Inferior parietal cortex (tissue), 1 donor: Measurements from ENCODE around the gene CARM1.
A peak's percentile ranks its signal among the peaks of the same experiment; 100 is the strongest.
"Not testable (repeated sequence)": the region's sequence is repeated elsewhere in the genome, so short reads cannot be mapped to it uniquely, and the experiment has no call there.

Source experiments
- DNase-seq: peaks from one replicate; pipeline ENCODE4 v3.0.0-alpha.2; 2016; ENCODE audit errors: extremely low spot score

The CARM1 gene

DNA sequence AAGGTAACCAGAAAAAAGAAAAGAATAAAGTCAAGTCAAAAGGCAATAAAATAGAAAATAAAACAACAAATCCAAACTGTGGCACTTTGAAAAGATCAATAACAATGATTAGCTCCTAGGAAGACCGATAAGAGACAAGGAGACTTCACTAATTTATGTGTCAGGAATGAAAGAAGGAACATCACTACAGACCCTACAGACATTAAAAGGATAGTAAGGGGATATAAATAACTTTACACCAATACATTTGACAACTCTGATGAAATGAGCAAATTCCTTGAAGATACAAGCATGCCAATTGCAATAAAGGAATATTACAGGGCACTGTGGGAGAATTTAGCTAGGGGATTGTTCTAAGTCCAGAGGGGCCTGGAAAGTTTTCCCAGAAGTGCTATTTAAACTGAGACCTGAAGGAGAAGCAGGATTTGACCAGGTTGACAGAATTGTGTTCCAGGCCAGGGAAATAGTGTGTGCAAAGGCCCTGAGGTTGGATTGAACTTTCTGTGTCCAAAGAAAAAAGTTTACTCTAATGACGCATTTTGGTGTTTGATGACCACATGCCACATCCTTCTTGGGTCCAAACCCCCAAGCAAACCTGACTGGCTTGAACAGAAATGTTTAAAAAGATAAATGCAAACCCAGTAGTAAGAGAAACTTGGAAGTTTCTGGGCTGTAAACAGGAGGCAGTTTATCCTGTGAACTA is 24.7 kb upstream of the CARM1 start:
- DNase-seq = no peak

DNA sequence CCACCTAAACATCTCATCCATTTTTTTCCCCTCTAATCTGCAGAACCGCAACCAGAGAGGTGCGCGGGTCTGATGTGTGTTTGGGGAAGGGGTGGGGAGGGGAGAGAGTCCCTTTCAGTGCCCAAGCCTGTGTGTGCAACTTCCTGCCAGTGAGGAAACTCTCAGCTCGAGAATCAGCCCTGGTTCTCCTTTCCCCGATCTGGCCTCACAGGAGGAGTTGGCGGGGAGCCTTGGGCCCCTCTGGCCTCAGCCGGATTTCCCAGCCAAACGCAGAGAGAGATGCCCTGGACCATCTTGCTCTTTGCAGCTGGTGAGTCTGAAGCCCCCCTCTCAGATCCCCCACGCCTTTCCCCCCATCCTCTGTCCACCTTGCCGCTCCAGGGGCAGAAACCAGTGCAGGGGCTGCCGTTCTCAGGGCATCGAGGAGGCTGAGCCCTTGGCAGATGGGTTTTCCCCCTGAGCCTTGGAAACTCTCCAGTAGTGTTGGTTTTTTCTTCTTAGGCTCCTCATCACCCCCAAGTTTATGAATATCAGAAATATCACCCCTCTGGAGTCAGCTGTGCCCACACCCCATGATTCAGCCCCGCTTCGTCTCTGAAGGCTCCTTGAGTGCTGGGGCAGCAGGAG is 23.0 kb upstream of the CARM1 start, which contains the start of gene C19orf38:
C19orf38 (plus strand) TSS at position 186 of the 627 bp plus-strand sequence; CDS start at position 280, 94 bp downstream.
- no peak for DNase-seq

DNA sequence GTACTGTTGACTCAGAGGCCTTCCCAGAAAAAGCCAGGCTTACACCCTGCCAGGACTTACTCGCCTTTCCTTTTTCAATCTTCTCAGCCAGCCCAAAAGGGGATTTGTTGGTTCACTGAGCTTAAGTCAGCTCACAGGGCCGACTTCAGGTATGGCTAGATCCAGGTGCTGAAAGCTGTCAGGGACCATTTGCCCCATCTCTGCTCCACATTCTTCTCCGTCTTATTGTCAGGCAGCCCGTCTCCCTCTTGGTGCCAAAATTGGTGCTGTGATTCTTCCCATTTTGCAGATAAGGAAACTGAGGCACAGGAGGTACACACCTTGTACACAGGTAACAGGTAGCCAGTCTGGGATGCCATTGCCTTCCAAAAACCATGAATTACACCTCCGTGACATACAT is 20.7 kb upstream of the CARM1 start:
- no peak for DNase-seq

DNA sequence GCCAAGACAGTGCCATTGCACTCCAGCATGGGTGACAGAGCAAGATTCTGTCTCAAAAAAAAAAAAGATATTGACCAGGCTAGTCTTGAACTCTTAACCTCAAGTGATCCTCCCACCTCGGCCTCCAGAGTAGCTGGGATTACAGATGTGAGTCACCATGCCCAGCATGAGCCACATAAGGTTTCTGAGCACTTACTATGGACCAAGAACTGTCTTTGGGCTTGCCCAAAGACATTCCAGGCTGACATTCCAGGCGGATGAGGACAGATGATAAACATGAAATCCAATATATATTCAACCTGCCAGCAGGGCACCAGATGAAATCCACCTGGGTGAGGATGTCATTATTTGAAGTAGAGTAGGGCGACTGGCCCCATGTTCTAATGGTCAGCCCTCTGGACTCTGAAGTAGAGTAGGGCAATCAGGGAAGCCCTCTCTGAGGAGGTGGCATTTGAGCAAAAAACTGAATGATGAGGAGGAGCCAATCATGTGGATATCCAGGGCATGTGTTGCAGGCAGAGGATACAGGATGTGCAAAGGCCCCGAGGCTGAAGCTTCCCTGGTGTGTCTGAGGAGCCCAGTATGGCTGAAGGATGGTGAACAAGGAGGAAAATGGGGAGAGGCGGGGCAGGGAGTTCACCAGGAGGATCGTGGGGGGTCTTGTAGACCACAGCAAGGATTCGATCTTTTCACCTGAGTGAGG is 19.1 kb upstream of the CARM1 start:
- no peak for DNase-seq

DNA sequence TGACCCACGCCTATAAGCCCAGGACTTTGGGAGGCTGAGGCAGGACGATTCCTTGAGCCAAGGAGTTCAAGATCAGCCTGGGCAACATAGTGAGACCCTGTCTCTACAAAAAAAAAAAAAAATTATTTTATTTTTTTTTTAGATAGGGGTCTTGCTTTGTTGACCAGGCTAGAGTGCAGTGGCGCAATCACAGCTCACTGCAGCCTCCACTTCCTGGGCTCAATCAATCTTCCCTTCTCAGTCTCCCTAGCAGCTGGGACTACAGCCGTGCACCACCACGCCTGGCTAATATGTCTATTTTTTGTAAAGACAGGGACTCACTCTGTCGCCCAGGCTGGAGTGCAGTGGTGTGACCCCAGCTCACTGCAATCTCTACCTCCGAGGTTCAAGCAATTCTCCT is 18.4 kb upstream of the CARM1 start:
- DNase-seq = no peak

DNA sequence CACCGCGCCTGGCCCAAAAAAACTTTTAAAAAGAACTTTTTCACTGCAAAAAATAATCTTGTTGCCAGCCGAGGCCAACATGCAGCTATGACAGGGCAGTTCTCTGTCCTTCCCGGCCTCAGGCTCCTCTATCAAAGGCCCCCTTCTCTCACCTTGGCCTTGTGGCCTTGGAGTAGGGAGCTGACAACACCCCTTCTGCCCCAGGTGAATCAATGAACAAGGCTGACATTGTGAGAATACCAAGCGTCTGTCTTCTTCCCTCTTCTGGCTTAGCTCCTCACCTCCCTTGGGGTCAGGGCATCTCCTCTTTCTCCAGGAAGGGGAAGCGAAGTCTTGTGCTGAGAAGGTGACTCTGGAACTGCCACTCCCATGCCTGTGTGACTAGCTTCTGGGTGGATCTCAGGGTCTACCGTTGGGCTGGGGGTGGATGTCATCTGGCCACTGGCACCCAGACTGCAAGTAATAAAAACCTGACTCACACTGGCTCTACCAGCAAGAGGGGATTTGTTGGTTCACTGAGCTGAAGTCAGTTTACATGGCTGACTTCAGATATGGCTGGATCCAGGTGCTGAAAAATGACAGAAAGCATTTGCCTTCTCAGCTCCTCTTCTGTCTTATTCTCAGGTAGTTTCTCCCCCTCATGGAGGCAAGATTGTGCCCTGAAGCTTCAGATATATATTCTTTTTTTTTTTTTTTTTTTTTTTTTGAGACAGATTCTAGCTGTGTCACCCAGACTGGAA is 16.8 kb upstream of the CARM1 start:
- no peak for DNase-seq

DNA sequence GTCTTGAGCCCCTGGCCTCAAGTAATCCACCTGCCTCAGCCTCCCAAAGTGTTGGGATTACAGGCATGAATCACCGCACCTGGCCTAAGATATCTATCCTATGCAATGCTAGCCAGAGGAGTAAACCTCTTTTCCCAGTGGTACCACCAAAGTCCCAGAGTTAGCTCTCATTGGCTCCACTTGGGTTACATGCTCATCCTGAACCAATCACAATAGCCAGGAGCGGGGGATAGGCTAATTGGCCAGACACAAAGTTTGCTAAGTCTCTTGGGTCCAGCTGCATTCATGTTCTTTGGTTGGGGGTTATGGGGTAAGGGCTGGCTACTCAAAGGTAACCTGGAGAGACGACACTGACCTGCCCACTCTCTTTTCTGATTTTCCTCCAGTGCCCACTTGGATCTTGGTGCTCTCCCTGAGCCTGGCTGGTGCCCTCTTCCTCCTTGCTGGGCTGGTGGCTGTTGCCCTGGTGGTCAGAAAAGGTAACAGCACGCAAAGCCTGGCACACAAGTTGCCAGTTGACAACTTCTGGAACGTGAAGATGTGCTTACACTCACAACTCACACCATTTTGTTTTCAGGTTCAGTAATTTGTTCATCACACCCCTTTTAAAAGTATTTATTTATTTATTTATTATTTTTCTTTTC is 15.4 kb upstream of the CARM1 start:
- DNase-seq = no peak

DNA sequence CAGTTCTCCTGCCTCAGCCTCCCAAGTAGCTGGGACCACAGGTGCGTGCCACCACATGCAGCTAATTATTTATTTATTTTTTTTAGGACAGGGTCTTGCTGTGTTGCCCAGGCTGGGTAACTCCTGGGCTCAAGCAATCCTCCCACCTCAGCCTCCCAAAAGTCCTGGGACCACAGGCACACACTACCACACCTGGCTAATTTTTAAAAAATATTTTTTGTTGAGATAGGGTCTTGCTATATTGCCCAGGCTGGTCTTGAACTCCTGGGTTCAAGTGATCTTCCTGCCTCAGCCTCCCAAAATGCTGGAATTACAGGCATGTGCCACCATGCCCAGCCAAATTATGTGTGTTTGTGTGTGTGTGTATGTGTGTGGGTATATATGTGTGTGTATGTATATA is 14.5 kb upstream of the CARM1 start:
- not testable (repeated sequence) for DNase-seq

DNA sequence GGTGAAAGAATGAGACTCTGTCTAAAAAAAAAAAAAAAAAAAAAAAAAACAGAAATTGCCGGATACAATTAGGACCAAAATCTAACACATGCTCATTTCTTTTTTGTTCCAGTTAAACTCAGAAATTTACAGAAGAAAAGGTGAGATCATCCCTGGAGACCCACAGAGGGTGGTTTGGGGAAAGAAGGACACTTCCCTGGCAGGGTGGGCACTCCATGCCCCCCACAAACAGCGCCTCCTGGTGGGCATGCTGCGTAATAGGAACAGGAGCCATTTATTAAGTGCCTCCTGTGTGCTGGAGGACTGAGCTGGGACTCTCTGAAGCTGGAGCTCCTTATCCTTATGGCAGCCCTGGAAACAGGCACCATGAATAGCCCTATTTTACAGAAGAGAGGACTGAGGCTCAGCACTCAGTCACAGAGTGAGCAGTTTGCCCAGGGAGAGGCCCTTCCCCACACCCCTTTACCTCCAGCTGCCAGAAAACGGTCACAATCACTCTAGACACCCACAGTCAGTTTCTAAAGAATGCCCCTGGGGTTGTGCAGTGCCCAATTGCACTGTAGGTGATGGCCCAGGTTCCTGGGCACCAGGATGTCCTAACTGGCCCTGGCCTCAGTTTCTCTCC is 13.0 kb upstream of the CARM1 start:
- DNase-seq = no peak

DNA sequence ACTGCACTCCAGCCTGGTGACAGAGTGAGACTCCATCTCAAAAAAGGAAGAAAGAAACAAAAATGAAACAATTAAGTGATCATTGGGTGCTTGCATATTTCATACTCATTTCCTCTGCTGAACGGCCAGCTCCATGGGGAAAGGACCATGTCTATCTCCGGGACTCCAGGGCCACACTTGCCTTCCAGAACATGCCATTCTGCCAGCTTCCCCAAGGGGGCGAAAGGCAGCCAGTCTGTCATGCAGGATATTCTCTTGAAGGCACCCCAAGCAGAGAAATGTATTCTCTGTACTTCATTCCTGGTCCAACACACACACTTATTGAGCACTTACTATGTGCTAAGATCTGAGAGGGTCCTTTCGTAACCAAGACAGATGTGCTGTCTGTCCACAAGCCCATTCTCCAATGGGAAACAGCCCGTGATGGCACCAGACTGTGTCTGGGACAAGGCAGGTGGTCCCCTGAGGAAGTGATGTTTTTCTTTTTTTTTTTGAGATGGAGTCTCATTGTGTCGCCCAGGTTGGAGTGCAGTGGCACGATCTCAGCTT is 10.2 kb upstream of the CARM1 start:
- no peak for DNase-seq

DNA sequence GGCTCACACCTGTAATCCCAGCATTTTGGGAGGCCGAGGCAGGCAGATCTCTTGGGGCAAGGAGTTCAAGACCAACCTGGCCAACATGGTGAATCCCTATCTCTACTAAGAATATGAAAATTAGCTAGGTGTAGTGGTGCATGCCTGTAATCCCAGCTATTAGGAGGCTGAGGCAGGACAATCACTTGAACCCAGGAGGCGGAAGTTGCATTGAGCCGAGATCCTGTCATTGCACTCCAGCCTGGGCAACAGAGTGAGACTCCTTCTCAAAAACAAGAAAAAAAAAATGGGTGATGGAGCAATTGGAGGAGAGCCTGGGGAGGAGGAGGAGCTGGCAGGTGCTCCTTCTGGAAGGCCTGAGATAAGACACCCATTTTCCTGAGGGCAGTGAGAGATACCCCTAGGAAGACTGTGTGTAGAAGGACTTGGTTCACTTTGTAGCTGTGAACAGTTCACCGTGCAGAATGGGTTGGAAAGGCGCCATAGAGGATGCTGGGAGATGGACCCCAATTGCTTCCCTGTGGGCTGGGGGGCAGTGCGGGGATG is 8.7 kb upstream of the CARM1 start:
- no peak for DNase-seq

DNA sequence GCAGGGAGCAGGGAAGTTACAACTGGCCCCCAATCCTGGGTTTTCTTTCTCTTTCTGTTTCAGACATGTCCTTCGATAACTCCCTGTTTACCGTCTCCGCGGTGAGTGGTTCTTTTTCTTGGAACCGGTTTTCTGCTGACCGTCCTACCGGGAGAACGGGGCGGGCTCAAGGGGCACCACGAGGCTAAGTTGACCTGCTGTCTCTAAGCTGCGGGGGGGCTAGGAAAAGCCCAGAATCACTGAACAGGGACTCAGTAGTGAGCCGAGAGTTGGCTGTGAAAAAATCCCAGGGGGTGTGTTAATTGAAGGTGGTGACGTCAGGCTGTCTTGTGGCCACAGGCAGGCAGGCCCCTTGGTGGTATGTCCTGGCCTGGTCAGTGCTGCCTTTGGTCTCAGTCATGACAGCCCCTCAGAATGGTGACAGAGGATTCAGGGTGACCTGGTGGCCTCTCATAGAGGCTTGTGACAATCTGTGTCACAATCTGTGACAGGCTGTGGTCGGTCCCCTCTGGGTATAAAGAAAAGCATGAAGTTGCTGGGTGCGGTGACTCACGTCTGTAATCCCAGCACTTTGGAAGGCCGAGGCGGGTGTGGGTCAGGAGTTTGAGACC is 8.1 kb upstream of the CARM1 start:
- DNase-seq = no peak

DNA sequence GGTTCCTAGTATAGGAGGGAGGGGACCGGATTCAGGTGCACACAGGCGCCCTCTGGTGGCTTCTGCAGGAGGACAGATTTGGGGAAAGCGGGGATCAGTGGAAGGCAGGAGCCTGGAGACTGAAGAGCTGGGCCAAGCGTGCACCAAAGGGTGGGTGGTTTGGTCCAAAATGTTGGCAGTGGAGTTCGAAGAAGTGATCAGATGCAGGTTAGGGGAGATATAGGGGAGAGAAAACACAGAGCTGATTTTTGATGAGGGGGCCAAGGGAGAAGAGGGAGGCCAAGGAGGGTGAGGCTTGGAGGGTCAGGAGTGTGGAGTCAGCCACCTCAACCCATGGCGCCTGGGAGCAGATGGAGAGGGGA is 6.8 kb upstream of the CARM1 start:
- peak; percentile 85 for DNase-seq

DNA sequence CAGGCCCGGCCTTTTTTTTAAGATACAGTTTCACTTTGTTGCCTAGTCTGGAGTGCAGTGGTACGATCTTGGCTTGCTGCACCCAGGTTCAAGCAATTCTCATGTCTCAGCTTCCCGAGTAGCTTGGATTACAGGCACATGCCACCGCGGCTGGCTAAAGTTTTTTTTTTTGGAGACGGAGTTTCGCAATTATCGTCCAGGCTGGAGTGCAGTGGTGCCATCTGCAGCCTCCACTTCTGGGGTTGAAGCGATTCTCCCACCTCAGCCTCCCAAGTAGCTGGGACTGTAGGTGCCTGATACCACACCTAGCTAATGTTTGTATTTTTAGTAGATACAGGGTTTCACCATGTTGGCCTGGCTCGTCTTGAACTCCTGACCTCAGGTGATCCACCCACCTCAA is 4.9 kb upstream of the CARM1 start:
- no peak for DNase-seq

DNA sequence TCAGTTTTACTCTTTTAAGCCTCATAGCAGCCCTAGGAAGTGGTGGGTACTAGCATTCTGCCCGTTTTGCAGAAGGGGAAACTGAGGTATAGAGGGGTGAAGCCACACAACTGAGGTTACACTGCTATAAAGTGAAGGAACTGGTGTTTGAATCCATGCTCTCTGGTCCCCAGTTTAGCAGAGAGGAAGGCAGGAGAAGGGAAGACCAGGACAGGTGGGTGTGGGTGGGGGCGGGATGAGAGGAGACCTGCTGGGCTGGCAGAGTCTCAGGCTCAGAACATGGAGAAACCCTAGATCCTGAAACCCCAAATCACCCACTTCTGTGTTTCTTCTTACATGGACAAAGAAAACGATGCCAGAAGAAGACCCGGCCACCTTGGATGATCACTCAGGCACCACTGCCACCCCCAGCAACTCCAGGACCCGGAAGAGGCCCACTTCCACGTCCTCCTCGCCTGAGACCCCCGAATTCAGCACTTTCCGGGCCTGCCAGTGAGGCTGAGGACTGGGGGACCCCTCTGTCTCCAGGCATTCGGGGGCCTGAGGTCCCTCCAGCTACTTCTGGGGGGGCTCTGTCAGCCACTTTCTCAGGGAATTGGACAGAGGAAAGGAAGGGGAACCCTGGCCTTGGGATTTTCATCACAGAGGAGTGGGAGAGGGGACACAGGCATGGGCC is 2.3 kb upstream of the CARM1 start:
- DNase-seq = no peak

DNA sequence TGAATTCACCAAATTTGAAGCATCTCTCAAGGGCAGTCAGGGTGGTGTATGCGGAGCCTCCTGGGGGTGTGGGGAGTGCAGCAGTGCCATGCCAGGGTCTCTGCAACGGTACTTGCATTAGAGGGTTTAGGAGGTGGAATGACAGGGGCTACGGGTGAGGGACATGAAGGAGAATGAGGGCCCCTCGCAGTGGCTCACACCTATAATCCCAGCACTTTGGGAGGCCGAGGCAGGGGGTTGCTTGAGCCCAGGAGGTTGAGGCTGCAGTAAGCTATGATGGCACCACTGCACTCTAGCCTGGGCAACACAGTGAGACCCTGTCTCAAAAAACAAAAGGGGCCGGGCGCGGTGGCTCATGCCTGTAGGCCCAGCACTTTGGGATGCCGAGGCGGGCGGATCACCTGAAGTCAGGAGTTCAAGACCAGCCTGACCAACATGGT is 1.5 kb upstream of the CARM1 start:
- not testable (repeated sequence) for DNase-seq

DNA sequence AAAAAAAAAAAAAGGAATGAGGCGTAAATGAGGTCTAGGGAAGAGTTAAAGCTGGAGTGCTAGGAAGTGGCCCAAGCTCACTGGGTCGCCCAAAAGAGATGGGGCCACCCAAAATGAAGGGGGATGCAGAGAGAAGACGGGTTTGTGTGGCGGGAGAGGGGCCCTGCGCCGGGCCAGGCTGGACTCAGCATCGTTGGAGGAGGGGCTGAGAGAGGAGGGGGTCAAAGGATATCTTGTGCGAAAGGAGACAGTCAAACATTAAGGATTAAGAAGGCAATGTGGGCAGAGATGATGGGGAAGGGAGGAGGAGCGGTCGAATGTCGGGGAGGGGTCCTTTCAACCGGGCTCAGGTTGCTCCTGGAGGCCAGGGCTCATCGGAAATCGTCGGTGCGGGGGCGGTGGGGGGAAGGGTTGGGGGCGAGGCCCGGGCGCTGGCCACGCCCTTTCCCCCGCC is 825 bp upstream of the CARM1 start:
- no peak for DNase-seq

DNA sequence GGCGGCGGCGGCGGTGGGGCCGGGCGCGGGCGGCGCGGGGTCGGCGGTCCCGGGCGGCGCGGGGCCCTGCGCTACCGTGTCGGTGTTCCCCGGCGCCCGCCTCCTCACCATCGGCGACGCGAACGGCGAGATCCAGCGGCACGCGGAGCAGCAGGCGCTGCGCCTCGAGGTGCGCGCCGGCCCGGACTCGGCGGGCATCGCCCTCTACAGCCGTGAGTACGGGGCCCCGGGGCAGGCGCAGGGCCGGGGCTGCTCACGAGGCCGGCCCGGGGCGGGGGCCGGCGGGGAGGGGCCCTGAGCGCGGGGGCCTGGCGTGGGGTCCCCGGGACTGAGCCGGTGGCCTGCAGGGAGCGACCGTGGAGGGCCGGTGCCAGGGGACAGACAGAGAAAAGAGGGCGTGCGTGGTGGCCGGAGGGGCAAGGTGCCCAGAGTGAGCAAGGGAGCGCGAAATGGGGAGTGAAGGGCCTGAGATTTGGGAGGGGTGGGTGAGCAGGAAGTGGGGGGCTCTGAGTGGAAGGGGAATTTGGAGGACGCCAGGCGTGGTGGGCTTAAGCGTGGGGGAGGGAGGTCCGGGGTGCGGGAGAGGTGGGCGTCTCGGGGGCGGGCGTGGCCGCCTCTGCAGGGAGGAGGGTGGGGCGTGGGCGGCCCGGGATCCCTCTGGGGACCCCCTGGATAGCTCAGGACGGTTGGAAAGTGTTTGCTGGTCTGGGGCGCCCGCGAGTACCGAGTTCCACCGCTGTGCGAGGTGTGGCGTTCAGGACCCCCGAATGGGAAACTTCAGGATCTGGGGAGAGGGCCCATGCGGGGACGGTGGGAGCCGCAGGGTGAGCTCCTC is 575 bp downstream of the CARM1 start:
- DNase-seq = no peak
